Esophagus muscularis mucosa (tissue), 4 donors: ENCODE data around the gene UCHL3. TPM values are rescaled to one million over a fixed set of nuclear protein-coding genes. Genes with fewer than 3 reads are reported as not detected.
A peak's percentile ranks its signal among the peaks of the same experiment; 100 is the strongest.

Experiments used
- DNase-seq: peaks from one replicate; pipeline ENCODE4 v3.0.0-alpha.2; 2017; ENCODE audit errors: extremely low spot score
- H3K27ac ChIP-seq, 4 donors: fragments of 200-600 bp; sonication (generic); replicated peaks in 1 of 4; 1 replicate in 3 of 4; 2 replicates in 1 of 4; pipeline ENCODE4 v1.5.1; 2016 to 2019; ENCODE audit warnings: mild to moderate bottlenecking in 1 of 4
- H3K27me3 ChIP-seq, 4 donors: fragments of 200-600 bp; sonication (generic); one replicate each; pipeline versions ENCODE4 v1.5.1 to v1.6.0; 2016 to 2019
- H3K36me3 ChIP-seq, 4 donors: fragments of 200-600 bp; sonication (generic); one replicate each; pipeline ENCODE4 v1.5.1; 2016 to 2019
- H3K4me1 ChIP-seq, 4 donors: fragments of 200-600 bp; sonication (generic); one replicate each; pipeline ENCODE4 v1.5.1; 2016 to 2019
- H3K4me3 ChIP-seq, 4 donors: fragments of 200-600 bp; sonication (generic); 1 replicate in 2 of 4; 2 replicates in 2 of 4; pipeline ENCODE4 v1.5.1; 2016 to 2019; ENCODE audit warnings: mild to moderate bottlenecking in 4 of 4, moderate library complexity in 1 of 4
- H3K9me3 ChIP-seq, 4 donors: fragments of 200-600 bp; sonication (generic); 1 replicate in 3 of 4; 2 replicates in 1 of 4; pipeline ENCODE4 v1.5.1; 2016 to 2019
- EP300 ChIP-seq: sonication (generic); formaldehyde crosslinking; IDR thresholded peaks from one replicate; pipeline ENCODE4 v1.6.1; 2017; ENCODE audit warnings: antibody characterized with exemption
- POLR2A ChIP-seq: fragments of 450-650 bp; IDR thresholded peaks from one replicate; pipeline ENCODE4 v1.6.1; 2017; ENCODE audit warnings: antibody characterized with exemption, moderate library complexity, mild to moderate bottlenecking, low read depth
- POLR2AphosphoS5 ChIP-seq, 2 donors: sonication (generic); formaldehyde crosslinking; IDR thresholded peaks; one replicate each; pipeline ENCODE4 v1.6.1; 2017; ENCODE audit warnings: antibody characterized with exemption in 2 of 2
- WGBS: methylation state at CpG from one replicate; pipeline ENCODE4 v1.1.5; 2018; 5-methylcytosine and 5-hydroxymethylcytosine counted together
- intact Hi-C: fragments of 100-400 bp; cut with DNase I; formaldehyde crosslinking; loops from one replicate; pipeline ENCODE4 v1.15.1; 2023
- total RNA-seq, 4 donors: library from RNA; depleted of rRNA; stranded (reverse); fragments of >200 nt; gene quantifications; one replicate each; pipeline versions ENCODE4 v1.1.0 to v1.2.1, GENCODE V29; 2016
- TF ChIP-seq, protein P1 (sequence below), 3 experiments: fragments of 200-600 bp in 2 of 3; fragments of 450-650 bp in 1 of 3; sonication (generic) in 2 of 3; IDR thresholded peaks; one replicate each; pipeline ENCODE4 v1.5.1; 2017 to 2019; ENCODE audit warnings: antibody characterized with exemption in 3 of 3, mild to moderate bottlenecking in 2 of 3, moderate library complexity in 1 of 3

UCHL3 gene
- total RNA-seq, 4 donors from 2014 or later, result 11.2 to 32.3 (median 23.5) TPM

DNA sequence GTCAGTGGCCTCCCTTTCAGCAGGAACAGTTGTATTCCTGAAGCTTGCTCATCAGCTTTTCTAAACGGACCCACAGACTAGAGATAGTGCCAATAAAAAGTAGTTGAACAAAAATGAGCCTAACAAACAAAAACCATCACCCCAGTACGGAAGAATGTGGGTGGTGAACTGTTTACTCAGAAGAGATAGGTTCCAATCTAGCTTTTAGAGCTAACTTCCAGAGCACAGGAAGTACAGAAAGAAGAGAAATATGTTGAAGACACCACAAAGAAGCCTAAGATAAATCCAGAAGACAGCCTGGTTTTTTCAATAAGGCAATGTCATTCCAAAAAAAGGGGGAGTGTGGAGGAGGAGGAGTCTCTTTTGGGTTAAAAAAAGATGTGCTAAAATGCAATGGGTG lies 83.7 kb downstream of the UCHL3 start:
- 47% methylated on average over 2 of the region's 2 CpGs for WGBS
- H3K27ac ChIP-seq, result no peak overlapping the region
- intact Hi-C loops, result no loop called here
- H3K9me3 ChIP-seq, result no peaks in the 10 kb centered on the region
- no peak for DNase-seq
- no peaks in the 10 kb centered on the region for H3K36me3 ChIP-seq
- no peak for TF ChIP-seq POLR2A
- TF ChIP-seq, protein P1, sequence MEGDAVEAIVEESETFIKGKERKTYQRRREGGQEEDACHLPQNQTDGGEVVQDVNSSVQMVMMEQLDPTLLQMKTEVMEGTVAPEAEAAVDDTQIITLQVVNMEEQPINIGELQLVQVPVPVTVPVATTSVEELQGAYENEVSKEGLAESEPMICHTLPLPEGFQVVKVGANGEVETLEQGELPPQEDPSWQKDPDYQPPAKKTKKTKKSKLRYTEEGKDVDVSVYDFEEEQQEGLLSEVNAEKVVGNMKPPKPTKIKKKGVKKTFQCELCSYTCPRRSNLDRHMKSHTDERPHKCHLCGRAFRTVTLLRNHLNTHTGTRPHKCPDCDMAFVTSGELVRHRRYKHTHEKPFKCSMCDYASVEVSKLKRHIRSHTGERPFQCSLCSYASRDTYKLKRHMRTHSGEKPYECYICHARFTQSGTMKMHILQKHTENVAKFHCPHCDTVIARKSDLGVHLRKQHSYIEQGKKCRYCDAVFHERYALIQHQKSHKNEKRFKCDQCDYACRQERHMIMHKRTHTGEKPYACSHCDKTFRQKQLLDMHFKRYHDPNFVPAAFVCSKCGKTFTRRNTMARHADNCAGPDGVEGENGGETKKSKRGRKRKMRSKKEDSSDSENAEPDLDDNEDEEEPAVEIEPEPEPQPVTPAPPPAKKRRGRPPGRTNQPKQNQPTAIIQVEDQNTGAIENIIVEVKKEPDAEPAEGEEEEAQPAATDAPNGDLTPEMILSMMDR (IDR thresholded peaks at IDR 0.05), result no peak
- H3K4me3 ChIP-seq, result no peak overlapping the region
- peaks cover 0 to 24% (median 8%) of the 10 kb centered on the region in 4 donors for H3K27me3 ChIP-seq
- peaks cover 15 to 26% (median 22%) of the 10 kb centered on the region in 4 donors for H3K4me1 ChIP-seq

DNA sequence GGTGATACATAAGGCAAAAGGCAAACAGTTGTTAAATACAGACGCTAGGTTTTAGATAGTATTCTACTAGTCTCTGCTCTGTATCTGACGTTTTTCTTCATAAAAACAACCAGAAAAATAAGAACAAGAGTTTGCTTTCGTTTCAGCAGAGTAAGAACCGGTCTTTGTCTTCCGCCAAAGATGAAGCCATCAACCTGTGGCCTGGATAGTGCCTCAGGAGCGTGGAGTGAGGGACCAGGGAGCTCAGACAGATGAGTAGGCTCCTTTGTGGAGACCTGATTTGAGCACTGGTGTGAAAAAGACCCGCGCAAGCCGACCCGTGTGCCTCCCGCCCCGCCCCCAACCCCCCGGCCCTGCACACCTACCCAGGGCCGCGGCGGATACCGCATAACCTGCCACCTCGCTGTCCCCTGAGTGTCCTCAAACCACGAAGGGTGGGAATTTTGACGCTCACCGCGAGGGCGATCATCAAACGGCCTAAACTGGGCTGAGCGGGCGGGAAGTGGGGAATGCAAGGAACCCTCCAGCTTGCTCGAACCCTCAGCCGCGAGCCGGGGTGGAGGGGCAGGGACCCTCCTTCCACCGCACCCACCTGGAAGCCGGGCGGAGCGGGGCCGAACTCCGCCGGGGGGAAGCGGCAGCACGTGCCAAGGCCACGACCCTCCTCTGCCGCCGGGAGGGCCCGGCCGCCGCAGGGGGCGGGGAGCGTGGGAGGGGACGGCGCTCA lies 85.7 kb downstream of the UCHL3 start:
- Histone ChIP-seq H3K9me3 (no peaks in the 10 kb centered on the region), H3K27ac (peak overlapping the region; percentile 59 to 72 (median 60)), H3K4me1 (peaks cover 15 to 26% (median 22%) of the 10 kb centered on the region in 4 donors), H3K4me3 (peak overlapping the region; percentile 65 to 81 (median 72)), H3K36me3 (no peaks in the 10 kb centered on the region), H3K27me3 (peaks cover 0 to 24% (median 8%) of the 10 kb centered on the region in 4 donors)
- intact Hi-C loops, result no loop called here
- TF ChIP-seq POLR2AphosphoS5 (IDR thresholded peaks at IDR 0.05), result no peak
- TF ChIP-seq, protein P1 (IDR thresholded peaks at IDR 0.05), result no peak
- TF ChIP-seq EP300, result no peak
- TF ChIP-seq POLR2A, result no peak
- DNase-seq, result no peak
- WGBS, result 81% methylated on average over 6 of the region's 49 CpGs

DNA sequence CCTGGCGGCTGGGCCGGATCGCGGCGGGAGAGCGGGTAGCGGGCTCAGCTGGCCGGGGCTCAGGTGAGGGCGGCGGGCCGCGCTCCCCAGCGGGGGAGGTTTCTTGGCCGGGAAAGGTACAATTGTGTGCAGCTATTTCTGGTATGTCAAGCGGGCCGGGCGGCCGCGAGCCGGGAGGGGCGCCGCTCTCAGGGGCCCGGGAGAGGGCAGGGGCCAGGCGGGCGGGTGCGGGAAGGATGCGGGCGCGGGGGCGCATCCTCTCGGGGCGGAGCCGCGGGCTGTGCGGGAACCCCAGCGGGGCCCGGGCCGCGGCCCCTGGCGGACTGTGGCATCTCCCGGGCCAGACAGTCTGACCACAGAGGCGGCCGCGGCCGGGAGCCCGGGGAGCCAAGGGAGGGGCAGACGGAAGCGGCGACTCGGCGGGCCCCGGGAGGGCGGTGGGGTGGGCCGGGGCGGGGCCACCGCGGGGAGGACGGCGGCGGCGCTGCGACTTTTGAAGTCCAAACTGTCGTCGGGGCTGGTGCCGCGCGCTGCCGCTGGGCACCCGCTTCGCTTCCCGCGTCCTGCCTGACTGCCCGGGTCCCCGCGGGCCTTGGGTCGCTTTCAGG lies 86.3 kb downstream of the UCHL3 start, which contains the start of gene LMO7:
Gene LMO7 (plus strand): TSS at position 503 of the 608 bp plus-strand sequence. CDS start 328 bp downstream, outside the sequence.
- Histone ChIP-seq H3K36me3 (no peaks in the 10 kb centered on the region), H3K4me3 (peak within 1 kb of the TSS; percentile 65 to 81 (median 72)), H3K9me3 (no peaks in the 10 kb centered on the region), H3K27me3 (peaks cover 0 to 24% (median 8%) of the 10 kb centered on the region in 4 donors), H3K27ac (peak within 1 kb of the TSS; percentile 59 to 72 (median 60)), H3K4me1 (peaks cover 15 to 26% (median 22%) of the 10 kb centered on the region in 4 donors)
- DNase-seq, result no peak
- TF ChIP-seq, protein P1 (IDR thresholded peaks at IDR 0.05), result no peak
- TF ChIP-seq POLR2AphosphoS5 (IDR thresholded peaks at IDR 0.05), result peak; percentile 23 to 34
- intact Hi-C loops, result no loop called here
- WGBS, result 0% methylated on average over 19 of the region's 76 CpGs

DNA sequence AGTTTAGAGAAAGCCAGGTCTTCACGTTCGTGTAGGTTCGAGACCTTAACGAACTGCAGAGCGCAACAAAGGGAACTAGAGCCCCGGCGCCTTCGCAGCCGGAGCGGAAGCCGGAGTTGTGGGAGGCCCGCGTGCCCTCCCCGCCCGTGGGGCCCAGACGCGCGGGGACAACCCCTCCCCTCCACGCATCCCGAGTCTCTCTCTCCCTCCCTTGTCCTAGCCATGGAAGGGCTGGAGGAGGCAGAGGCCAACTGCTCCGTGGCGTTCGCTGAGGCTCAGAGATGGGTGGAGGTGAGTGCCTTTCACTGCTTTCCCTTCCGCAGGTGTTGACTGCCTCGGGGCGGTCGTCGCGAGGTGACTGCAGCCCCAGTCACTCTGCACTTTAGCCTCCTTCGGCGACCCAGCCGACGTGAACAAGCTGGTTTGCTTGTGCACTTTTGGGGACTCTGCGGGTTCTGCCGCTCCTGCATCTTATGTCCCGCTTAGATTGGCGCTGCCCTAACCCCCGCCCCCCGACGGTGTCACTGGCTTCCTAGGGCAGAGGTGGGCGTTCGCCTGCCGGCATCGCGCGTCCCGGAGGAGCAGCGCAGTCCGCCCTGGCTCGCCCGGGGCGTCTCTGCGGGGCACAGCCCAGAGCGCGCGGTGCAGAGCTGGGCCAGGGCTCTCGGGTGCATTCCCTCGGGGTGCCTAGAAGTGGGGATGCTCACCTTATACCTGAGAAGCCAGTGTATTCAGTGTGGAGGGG lies 87.0 kb downstream of the UCHL3 start:
- Histone ChIP-seq H3K27ac (peak overlapping the region; percentile 59 to 72 (median 60)), H3K9me3 (no peaks in the 10 kb centered on the region), H3K4me3 (peak overlapping the region; percentile 65 to 81 (median 72)), H3K4me1 (peaks cover 15 to 26% (median 22%) of the 10 kb centered on the region in 4 donors), H3K27me3 (peaks cover 0 to 24% (median 8%) of the 10 kb centered on the region in 4 donors), H3K36me3 (no peaks in the 10 kb centered on the region)
- WGBS, result 0% methylated on average over 6 of the region's 58 CpGs
- TF ChIP-seq, protein P1 (IDR thresholded peaks at IDR 0.05), result no peak
- TF ChIP-seq POLR2A (no peak), EP300 (no peak), POLR2AphosphoS5 (IDR thresholded peaks at IDR 0.05) (peak in 1 of 2 donors; percentile 1)
- intact Hi-C loops, result no loop called here
- DNase-seq, result no peak
